HG02610 (cell line): ENCODE measurements around the gene IFNA8.
A peak's percentile ranks its signal among the peaks of the same experiment; 100 is the strongest.
"Not testable (repeated sequence)": the region's sequence is repeated elsewhere in the genome, so short reads cannot be mapped to it uniquely, and the experiment has no call there.

Experiments used
- ATAC-seq: cut with Tn5 transposase; IDR thresholded peaks from one replicate; pipeline ENCODE4 v1.9.1; 2021; ENCODE audit warnings: mild to moderate bottlenecking, moderate library complexity; ENCODE audit not compliant: unreplicated experiment

IFNA8 gene

DNA sequence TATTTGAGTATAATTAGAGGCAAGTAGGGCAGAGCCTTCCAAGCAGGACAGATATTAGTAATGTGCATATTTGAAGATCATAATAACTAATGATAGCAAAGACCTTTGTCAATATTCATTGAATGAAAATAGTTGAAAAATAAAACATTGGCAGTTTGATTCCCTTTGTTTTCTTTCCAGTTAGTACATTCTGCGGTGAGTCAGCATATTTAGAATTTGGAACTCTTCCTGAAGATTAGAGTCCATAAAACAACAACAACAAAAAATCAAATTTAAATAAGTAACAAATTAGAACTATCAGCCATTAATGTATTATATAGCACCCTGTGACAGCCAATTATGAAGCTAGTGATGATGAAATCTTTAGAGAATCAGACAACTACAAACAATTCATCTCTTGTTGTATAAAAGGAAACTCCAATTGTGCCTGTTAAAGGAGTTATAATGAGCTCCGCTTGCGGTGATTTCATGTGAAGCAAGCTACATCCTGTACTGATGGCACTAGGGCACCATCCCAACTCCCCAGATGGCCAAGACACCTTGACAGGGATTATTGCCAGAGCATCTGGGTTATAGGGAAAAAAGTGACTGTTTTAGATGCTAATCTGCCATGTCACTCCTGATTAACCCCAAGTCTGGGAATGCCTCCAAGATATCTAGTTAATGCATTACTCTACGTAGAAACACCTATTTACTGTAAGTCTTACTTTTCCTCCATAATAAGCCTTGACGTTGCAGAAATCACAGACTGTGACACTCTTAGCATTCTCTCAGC lies 6.8 kb downstream of the IFNA8 start:
- no peak for ATAC-seq

DNA sequence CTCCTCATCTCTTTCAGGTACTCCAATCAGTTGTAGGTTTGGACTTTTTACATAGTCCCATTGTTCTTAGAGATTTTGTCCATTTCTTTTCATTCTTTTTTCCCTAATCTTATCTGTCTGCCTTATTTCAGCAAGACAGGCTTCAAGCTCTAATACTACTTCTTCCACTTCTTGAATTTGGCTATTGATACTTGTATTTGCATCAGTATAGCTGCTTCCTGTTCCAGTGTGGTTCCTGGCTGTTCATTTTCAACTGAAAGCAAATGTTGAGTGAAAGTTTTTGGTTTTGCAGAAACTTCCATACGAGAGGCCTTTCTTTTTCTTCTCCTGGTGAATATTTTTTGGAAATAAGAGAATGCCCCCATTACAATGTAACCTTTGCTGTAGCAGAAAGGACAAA lies 19.3 kb downstream of the IFNA8 start:
- peak; percentile 56 for ATAC-seq

DNA sequence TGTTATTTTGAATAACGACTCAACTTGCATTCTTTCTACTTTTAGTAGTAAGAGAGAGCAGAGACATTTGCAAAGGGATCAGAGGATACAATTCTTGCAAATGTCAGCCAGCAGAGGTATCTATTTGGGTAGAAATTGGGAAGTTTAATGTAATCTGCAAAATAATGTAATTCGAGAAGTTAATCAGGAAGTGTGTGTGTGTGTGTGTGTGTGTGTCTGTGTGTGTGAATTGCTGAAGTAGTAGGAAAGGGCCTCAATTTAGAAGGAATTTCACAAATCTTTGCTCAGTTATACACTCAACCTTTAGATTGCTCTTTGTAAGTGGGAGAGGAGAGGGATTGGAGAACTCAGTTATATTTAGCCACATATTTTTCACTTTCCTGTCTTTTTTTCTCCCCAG lies 20.3 kb downstream of the IFNA8 start:
- ATAC-seq = no peak

DNA sequence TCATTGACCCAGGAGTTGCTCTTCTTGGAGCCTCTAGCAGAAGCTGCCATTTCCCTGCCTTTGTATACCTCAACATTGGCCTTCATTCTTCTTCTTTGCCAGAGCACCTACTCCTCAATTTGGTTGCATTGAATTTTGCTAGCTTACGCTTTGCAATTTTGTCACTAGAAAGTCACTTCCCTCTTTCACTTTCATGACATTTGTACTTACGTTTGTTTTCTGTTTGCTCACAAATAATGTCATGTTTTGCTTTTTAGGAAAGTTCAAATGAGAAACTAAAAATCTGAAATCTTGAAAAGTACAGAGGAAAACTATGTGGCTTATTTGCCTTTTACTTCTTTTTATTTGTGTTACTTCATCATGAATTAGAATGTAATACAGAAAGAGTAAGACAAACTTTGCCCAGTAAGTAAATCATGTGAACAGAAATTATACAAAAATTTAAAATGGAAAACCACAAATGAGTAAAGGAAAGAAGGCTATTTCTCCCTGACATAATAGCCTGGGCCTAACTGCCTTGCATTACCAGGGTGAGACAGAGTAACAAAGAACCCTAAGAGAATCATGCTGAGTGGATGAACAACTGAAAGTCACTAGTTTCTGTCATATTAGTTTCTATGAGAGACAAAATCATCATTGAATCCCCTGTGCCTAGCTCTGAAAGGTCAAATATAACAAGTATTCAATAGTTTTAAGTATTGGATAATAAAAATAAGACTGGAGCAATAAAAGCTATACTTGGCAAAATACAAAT lies 23.9 kb downstream of the IFNA8 start:
- peak; percentile 45 for ATAC-seq

DNA sequence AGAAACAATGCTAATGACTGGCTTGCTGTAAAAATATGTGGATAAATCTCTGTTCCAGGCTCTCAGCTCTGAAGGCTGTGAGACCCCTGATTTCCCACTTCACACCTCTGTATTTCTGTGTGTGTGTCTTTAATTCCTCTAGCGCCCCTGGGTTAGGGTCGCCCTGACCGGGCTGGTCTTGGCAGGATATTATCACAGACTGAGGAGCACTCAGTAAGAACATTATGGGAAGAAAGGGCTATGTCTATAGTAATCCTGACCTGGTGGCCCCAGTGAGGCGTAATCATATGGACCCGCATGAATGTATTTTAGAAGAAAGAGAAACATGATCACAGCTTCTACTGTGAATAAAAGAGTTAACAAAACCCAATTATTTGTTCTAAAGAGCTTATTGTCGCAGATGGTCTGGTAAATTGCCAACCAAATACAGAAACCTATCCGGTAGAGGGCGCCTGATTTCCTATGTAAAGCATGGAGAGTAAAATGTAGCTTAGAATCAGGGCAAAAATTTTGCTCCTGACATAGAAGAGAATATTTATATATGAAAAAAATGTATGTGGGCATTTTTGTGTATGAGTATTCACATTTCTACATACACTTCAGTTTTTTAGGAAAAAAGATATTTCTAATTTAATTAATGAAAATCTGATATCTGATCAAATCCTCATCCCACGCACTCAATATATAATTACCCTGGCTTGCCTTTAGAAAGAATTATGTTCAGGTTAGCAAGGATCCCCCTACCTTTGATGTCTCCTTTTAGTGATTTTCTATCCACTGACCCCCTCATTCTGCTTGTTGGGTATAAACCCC lies 25.5 kb downstream of the IFNA8 start:
- ATAC-seq = no peak

DNA sequence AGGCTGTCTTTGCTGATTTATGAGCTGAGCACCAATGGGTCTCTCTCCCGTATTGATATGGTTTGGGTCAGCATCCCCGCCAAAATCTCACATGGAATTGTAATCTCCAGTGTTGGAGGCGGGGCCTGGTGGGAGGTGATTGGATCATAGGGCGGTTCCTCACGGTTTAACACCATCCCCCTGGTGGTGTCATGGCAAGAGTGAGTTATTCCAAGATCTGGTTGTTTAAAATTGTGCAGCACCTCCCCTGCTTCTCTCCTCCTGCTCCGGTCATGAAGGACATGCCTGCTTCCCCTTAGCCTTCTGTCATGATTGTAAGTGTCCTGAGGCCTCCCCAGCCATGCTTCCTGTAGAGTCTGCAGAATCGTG lies 26.1 kb downstream of the IFNA8 start:
- not testable (repeated sequence) for ATAC-seq

DNA sequence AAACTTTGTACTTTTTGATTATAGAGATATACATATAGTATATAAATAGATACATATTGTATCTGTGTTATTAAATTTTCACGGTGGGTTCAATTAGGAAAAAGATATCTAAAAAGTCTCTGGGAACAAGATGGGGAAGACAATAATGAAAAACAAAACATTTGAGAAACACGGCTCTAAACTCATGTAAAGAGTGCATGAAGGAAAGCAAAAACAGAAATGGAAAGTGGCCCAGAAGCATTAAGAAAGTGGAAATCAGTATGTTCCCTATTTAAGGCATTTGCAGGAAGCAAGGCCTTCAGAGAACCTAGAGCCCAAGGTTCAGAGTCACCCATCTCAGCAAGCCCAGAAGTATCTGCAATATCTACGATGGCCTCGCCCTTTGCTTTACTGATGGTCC lies 31.2 kb downstream of the IFNA8 start, which contains the start of gene IFNA1:
Gene IFNA1 (plus strand): TSS at position 301 of the 400 bp plus-strand sequence. CDS start 69 bp downstream, at position 370.
- ATAC-seq = no peak

DNA sequence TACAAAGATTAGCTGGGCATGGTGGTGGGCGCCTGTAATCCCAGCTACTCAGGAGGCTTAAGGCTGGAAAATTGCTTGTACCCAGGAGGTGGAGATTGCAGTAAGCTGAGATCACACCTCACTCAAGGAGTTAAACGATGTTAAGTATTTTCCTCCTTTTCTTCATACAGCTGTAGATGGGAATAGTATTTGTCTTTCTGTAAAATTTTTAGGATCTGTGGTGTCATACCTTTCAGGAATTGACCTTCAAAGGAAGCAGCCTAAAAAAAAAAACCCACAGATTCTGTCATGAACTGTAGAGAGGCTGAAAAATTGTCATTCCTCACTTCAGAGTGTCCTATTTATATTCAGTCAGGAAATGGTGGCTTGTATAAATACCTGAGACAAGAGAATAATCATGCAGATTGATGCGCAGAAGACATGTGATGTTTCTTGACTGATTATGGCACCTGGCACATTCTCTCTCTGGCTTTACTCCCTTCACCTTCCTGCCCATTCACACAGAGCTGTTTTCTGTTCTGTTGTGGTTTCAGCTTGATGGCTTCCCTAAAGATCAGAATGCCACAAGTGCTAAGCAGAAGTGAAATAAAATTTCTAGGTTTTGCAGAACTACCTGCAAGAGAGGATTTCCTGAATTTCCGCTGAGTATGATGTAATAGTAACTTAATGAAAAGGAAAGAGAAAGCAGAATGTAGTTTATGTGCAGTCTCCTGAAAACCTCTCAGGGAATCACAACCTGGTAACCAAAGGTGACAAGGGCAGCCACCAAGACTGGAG lies 35.1 kb downstream of the IFNA8 start:
- ATAC-seq = peak; percentile 95

DNA sequence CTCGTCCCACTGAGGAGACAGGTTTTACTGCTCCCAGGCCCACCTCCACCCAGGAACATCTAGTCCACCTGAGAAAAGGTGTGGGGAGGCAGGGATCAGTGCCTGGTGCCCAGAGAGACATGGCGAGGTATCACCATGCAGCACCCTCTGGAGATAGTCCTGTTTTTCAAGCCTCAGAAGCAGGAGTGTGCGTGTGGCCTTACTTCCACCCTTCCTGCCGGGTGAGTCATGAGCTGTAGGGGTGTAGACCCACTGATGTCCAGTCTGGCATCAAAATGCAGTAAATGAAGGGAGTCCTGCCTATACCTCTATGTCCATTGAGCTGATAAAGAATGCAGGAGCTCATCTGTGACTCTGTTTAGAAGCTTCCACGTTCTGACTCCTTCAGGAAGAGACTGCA lies 40.4 kb downstream of the IFNA8 start:
- ATAC-seq = not testable (repeated sequence)

DNA sequence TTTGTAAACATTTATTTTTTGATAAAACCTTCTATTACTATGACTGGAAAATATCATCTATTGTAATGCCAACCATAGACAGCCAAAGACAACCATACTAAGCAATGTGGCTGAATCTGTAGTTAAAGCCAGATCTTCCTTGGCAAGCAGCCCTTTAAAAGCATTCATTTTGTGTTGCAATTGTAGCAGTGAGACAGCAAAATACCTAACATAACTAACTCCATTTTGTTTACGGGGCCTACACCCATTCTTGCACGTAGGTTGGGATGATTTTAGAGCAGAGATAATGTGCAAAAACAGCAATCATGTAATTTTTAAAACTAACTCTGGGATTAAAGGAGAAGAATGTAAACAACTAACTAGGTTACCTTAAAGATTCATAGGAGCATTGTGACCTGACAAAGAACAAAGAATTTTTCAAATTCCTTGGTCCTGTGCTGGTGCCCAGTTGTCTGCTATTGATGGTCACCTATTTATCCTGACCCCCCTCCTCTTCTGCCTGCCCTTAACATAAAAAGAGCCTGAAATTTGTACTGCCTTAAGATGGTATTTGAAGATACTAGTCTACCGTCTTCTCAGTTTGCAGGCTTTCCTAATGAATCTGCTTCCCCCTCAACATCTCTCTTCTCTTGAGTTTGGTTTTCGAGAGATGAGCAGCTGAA lies 41.9 kb downstream of the IFNA8 start:
- no peak for ATAC-seq

DNA sequence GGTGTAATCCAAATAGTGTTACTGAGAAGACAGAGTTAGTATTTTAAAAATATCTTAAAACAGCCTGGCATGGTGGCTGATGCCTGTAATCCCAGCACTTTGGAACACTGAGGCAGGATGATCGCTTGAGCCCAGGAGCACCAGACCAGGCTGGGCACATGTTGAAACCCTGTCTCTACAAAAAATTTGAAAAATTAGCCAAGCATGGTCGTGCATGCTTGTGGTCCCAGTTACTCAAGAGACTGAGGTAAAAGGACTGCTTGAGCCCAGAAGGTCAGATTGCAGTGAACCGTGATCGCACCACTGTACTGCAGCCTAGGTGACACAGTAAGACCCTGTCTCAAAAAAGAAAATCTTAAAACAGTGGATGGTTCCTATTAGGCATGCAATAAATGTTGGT lies 43.8 kb downstream of the IFNA8 start:
- ATAC-seq = no peak

DNA sequence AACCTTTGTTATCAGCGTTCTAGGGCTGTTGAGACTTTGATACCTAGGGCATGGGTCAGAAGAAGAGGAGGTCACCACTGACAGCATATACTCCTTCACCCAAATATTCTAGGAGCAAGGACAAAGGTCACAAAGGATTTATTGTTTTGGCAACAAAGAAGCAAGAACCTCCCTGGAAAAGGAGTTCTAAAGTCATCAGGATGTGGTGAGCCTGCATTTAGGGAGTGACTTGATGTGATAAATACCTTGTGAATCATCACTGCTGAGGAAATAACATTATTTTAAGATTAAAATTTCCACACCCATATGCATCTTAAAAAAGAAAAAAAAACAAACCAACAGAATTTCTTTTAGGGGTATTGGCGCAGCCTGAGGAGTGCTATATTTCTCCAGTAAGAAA lies 45.2 kb downstream of the IFNA8 start:
- no peak for ATAC-seq

DNA sequence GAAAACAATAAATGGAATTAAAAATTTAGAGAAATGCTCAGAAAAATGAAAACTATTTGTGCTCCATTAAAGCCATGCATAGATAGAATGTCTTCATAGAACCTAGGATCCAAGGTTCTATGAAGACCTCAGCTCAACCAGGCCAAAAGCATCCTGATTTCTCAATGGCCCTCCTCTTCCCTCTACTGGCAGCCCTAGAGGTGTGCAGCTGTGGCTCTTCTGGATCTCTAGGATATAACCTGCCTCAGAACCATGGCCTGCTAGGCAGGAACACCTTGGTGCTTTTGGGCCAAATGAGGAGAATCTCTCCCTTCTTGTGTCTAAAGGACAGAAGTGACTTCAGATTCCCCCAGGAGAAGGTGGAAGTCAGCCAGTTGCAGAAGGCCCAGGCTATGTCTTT lies 46.4 kb downstream of the IFNA8 start:
- ATAC-seq = peak; percentile 93
